ENCODE data around the gene RAVER2.
"Not testable (repeated sequence)": the region's sequence is repeated elsewhere in the genome, so short reads cannot be mapped to it uniquely, and the experiment has no call there.

RAVER2 gene

GRCh38 chr1:64769482-64769881 lies 24.6 kb downstream of the RAVER2 start:
- H3K36me3 ChIP-seq (ENCODE audit: control insufficient read depth, insufficient read depth, low read length): peaks cover 10% of the 10 kb centered on the region
- H3K4me3 ChIP-seq (ENCODE audit: low read depth, low read length): no peak overlapping the region
- H3K9ac ChIP-seq (ENCODE audit: low read depth, low read length): no peak overlapping the region
- H3K9me3 ChIP-seq (ENCODE audit: control insufficient read depth, insufficient read depth, low read length): no peaks in the 10 kb centered on the region
- H3K4me1 ChIP-seq (ENCODE audit: control insufficient read depth, insufficient read depth, low read length): no peaks in the 10 kb centered on the region
- H3K27me3 ChIP-seq (ENCODE audit: control insufficient read depth, insufficient read depth, low read length): no peaks in the 10 kb centered on the region
- no peak overlapping the region for H3K27ac ChIP-seq (ENCODE audit: low read depth, low read length)

- no peaks in the 10 kb centered on the region for H3K9me3 ChIP-seq (ENCODE audit: control insufficient read depth, insufficient read depth, low read length)
- no peak overlapping the region for H3K4me3 ChIP-seq (ENCODE audit: low read depth, low read length)
- H3K27ac ChIP-seq (ENCODE audit: low read depth, low read length): no peak overlapping the region
- H3K36me3 ChIP-seq (ENCODE audit: control insufficient read depth, insufficient read depth, low read length): peaks cover 10% of the 10 kb centered on the region
- no peaks in the 10 kb centered on the region for H3K27me3 ChIP-seq (ENCODE audit: control insufficient read depth, insufficient read depth, low read length)
- no peak overlapping the region for H3K9ac ChIP-seq (ENCODE audit: low read depth, low read length)
- no peaks in the 10 kb centered on the region for H3K4me1 ChIP-seq (ENCODE audit: control insufficient read depth, insufficient read depth, low read length)
Observed at GRCh38 chr1:64769971-64770370, 25.1 kb downstream of the RAVER2 start.

- not testable (repeated sequence) for H3K9ac ChIP-seq (ENCODE audit: low read depth, low read length); H3K27me3 ChIP-seq (ENCODE audit: control insufficient read depth, insufficient read depth, low read length); H3K4me3 ChIP-seq (ENCODE audit: low read depth, low read length); H3K9me3 ChIP-seq (ENCODE audit: control insufficient read depth, insufficient read depth, low read length); H3K4me1 ChIP-seq (ENCODE audit: control insufficient read depth, insufficient read depth, low read length); H3K27ac ChIP-seq (ENCODE audit: low read depth, low read length)
- H3K36me3 ChIP-seq (ENCODE audit: control insufficient read depth, insufficient read depth, low read length): peaks cover 15% of the 10 kb centered on the region
Observed at GRCh38 chr1:64773306-64773705, 28.4 kb downstream of the RAVER2 start.

GRCh38 chr1:64775113-64775512 lies 30.2 kb downstream of the RAVER2 start:
- H3K9ac ChIP-seq (ENCODE audit: low read depth, low read length): no peak overlapping the region
- no peaks in the 10 kb centered on the region for H3K9me3 ChIP-seq (ENCODE audit: control insufficient read depth, insufficient read depth, low read length)
- no peak overlapping the region for H3K4me3 ChIP-seq (ENCODE audit: low read depth, low read length)

GRCh38 chr1:64782044-64782443 lies 37.2 kb downstream of the RAVER2 start:
- not testable (repeated sequence) for H3K27me3 ChIP-seq (ENCODE audit: control insufficient read depth, insufficient read depth, low read length); H3K27ac ChIP-seq (ENCODE audit: low read depth, low read length); H3K9ac ChIP-seq (ENCODE audit: low read depth, low read length); H3K4me1 ChIP-seq (ENCODE audit: control insufficient read depth, insufficient read depth, low read length); H3K4me3 ChIP-seq (ENCODE audit: low read depth, low read length); H3K9me3 ChIP-seq (ENCODE audit: control insufficient read depth, insufficient read depth, low read length)
- peaks cover 19% of the 10 kb centered on the region for H3K36me3 ChIP-seq (ENCODE audit: control insufficient read depth, insufficient read depth, low read length)

More at GRCh38 chr1:64775113-64775512, 30.2 kb downstream of the RAVER2 start:
- peaks cover 7% of the 10 kb centered on the region for H3K36me3 ChIP-seq (ENCODE audit: control insufficient read depth, insufficient read depth, low read length)
- no peaks in the 10 kb centered on the region for H3K4me1 ChIP-seq (ENCODE audit: control insufficient read depth, insufficient read depth, low read length)
- no peak overlapping the region for H3K27ac ChIP-seq (ENCODE audit: low read depth, low read length)
- H3K27me3 ChIP-seq (ENCODE audit: control insufficient read depth, insufficient read depth, low read length): no peaks in the 10 kb centered on the region

GRCh38 chr1:64782848-64783247 lies 38.0 kb downstream of the RAVER2 start:
- not testable (repeated sequence) for H3K9me3 ChIP-seq (ENCODE audit: control insufficient read depth, insufficient read depth, low read length); H3K4me1 ChIP-seq (ENCODE audit: control insufficient read depth, insufficient read depth, low read length); H3K9ac ChIP-seq (ENCODE audit: low read depth, low read length); H3K4me3 ChIP-seq (ENCODE audit: low read depth, low read length); H3K27me3 ChIP-seq (ENCODE audit: control insufficient read depth, insufficient read depth, low read length); H3K27ac ChIP-seq (ENCODE audit: low read depth, low read length)
- peaks cover 15% of the 10 kb centered on the region for H3K36me3 ChIP-seq (ENCODE audit: control insufficient read depth, insufficient read depth, low read length)

GRCh38 chr1:64790832-64791487 lies 46.1 kb downstream of the RAVER2 start:
- Histone ChIP-seq H3K27ac (ENCODE audit: low read depth, low read length) (no peak overlapping the region), H3K9ac (ENCODE audit: low read depth, low read length) (no peak overlapping the region), H3K36me3 (ENCODE audit: control insufficient read depth, insufficient read depth, low read length) (peaks cover 19% of the 10 kb centered on the region), H3K4me1 (ENCODE audit: control insufficient read depth, insufficient read depth, low read length) (no peaks in the 10 kb centered on the region), H3K4me3 (ENCODE audit: low read depth, low read length) (no peak overlapping the region), H3K27me3 (ENCODE audit: control insufficient read depth, insufficient read depth, low read length) (no peaks in the 10 kb centered on the region), H3K9me3 (ENCODE audit: control insufficient read depth, insufficient read depth, low read length) (peaks cover 17% of the 10 kb centered on the region)

GRCh38 chr1:64798872-64799271 lies 54.0 kb downstream of the RAVER2 start:
- H3K27ac ChIP-seq (ENCODE audit: low read depth, low read length): no peak overlapping the region
- H3K4me1 ChIP-seq (ENCODE audit: control insufficient read depth, insufficient read depth, low read length): peaks cover 8% of the 10 kb centered on the region; the same call in 1 of the 2 replicates
- H3K36me3 ChIP-seq (ENCODE audit: control insufficient read depth, insufficient read depth, low read length): no peaks in the 10 kb centered on the region
- H3K9me3 ChIP-seq (ENCODE audit: control insufficient read depth, insufficient read depth, low read length): no peaks in the 10 kb centered on the region
- no peak overlapping the region for H3K4me3 ChIP-seq (ENCODE audit: low read depth, low read length)
- no peaks in the 10 kb centered on the region for H3K27me3 ChIP-seq (ENCODE audit: control insufficient read depth, insufficient read depth, low read length)
- H3K9ac ChIP-seq (ENCODE audit: low read depth, low read length): no peak overlapping the region

GRCh38 chr1:64801851-64802523 lies 57.1 kb downstream of the RAVER2 start:
- Histone ChIP-seq H3K9me3 (ENCODE audit: control insufficient read depth, insufficient read depth, low read length) (no peaks in the 10 kb centered on the region), H3K27me3 (ENCODE audit: control insufficient read depth, insufficient read depth, low read length) (no peaks in the 10 kb centered on the region), H3K9ac (ENCODE audit: low read depth, low read length) (no peak overlapping the region), H3K27ac (ENCODE audit: low read depth, low read length) (no peak overlapping the region), H3K4me3 (ENCODE audit: low read depth, low read length) (no peak overlapping the region), H3K36me3 (ENCODE audit: control insufficient read depth, insufficient read depth, low read length) (0 out of 2 replicates have a peak, but pooled peaks cover 5% of the 10 kb centered on the region), H3K4me1 (ENCODE audit: control insufficient read depth, insufficient read depth, low read length) (peaks cover 8% of the 10 kb centered on the region; the same call in 1 of the 2 replicates)

GRCh38 chr1:64809309-64809708 lies 64.4 kb downstream of the RAVER2 start:
- no peaks in the 10 kb centered on the region for H3K27me3 ChIP-seq (ENCODE audit: control insufficient read depth, insufficient read depth, low read length)
- peaks cover 9% of the 10 kb centered on the region; the same call in 1 of the 2 replicates for H3K36me3 ChIP-seq (ENCODE audit: control insufficient read depth, insufficient read depth, low read length)
- H3K4me3 ChIP-seq (ENCODE audit: low read depth, low read length): no peak overlapping the region
- H3K9ac ChIP-seq (ENCODE audit: low read depth, low read length): no peak overlapping the region
- no peak overlapping the region for H3K27ac ChIP-seq (ENCODE audit: low read depth, low read length)
- no peaks in the 10 kb centered on the region for H3K4me1 ChIP-seq (ENCODE audit: control insufficient read depth, insufficient read depth, low read length)
- no peaks in the 10 kb centered on the region for H3K9me3 ChIP-seq (ENCODE audit: control insufficient read depth, insufficient read depth, low read length)

GRCh38 chr1:64810001-64810400 lies 65.1 kb downstream of the RAVER2 start:
- H3K27me3 ChIP-seq (ENCODE audit: control insufficient read depth, insufficient read depth, low read length): no peaks in the 10 kb centered on the region
- H3K4me3 ChIP-seq (ENCODE audit: low read depth, low read length): no peak overlapping the region
- no peaks in the 10 kb centered on the region for H3K4me1 ChIP-seq (ENCODE audit: control insufficient read depth, insufficient read depth, low read length)
- no peaks in the 10 kb centered on the region for H3K9me3 ChIP-seq (ENCODE audit: control insufficient read depth, insufficient read depth, low read length)
- H3K27ac ChIP-seq (ENCODE audit: low read depth, low read length): no peak overlapping the region
- H3K36me3 ChIP-seq (ENCODE audit: control insufficient read depth, insufficient read depth, low read length): peaks cover 12% of the 10 kb centered on the region; the same call in 1 of the 2 replicates
- H3K9ac ChIP-seq (ENCODE audit: low read depth, low read length): no peak overlapping the region
